ENCODE measurements around the gene CEMIP2.
A peak's percentile ranks its signal among the peaks of the same experiment; 100 is the strongest.
"Not testable (repeated sequence)": the region's sequence is repeated elsewhere in the genome, so short reads cannot be mapped to it uniquely, and the experiment has no call there.

CEMIP2 gene

GRCh38 chr9:71768388-71769174, at the start of gene CEMIP2:
TSS of gene CEMIP2 (minus strand) at chr9:71768513. CDS start at chr9:71750373, 18,140 bp downstream.
- DNase-seq (ENCODE audit: low spot score) = peak; percentile 91

- no peak for DNase-seq (ENCODE audit: low spot score)
Measured at GRCh38 chr9:71816916-71817451, 48.7 kb upstream of the CEMIP2 start.

GRCh38 chr9:71814815-71815214, 46.5 kb upstream of the CEMIP2 start:
- DNase-seq (ENCODE audit: low spot score) = no peak

DNA sequence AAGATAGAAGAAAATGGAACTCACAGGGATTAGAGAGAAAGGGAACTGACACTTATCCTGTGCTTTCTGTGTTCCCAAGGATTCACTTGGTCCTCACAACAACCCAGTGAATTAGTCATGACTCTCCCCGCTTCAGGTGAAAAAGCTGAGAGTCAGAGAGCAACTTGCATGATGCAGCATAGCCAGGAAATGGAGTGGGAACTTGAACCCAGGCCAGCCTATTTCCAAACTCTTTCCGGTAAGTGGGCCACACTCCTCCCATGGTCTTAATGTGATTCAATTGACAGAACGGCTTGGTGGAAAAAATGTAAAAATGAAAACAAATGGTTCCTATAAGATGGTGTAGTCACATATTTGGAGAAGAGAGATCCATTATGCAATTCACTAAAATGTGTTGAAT, 45.9 kb upstream of the CEMIP2 start:
- DNase-seq (ENCODE audit: low spot score) = no peak

- DNase-seq (ENCODE audit: low spot score) = peak; percentile 43
Measured at GRCh38 chr9:71812385-71812784, 44.1 kb upstream of the CEMIP2 start.

DNA sequence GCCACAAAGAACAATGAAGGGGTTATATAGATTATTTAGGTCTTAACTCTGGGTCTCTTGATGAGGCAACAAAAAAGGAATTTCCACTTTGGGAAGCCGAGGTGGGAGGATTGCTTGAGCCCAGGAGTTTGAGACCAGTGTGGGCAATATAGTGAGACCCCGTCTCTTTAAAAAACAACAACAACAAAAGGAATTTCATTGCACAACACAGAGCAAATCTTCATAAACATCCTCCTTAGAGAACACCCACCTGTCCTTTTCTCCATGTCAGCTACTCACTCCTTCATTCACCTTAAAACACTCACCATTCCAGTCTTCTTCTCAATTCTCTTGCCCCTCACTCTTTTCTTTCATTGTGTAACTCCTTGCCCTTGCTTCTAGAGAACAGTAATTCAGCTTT, 39.8 kb upstream of the CEMIP2 start:
- DNase-seq (ENCODE audit: low spot score) = no peak

DNA sequence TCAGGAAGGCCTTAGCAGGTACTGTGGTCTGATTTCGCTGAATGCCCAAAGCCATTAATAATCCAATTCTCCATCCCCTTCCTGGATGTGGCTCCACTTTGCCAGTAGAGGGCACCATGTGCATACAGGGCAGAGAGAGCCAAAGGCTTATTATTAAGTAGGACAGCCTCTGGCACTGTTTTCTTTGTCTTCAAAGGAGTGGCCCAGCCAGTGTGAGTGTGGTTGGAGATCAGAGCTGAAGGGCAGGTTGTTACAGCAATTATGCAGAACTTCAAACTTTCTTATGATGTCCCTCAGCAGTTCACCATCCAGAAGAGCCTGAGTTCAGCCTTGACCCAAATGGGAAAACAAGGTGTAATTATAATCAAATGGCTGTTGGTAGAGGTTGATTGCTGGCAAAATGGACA, 38.6 kb upstream of the CEMIP2 start:
- DNase-seq (ENCODE audit: low spot score) = peak; percentile 82

DNA sequence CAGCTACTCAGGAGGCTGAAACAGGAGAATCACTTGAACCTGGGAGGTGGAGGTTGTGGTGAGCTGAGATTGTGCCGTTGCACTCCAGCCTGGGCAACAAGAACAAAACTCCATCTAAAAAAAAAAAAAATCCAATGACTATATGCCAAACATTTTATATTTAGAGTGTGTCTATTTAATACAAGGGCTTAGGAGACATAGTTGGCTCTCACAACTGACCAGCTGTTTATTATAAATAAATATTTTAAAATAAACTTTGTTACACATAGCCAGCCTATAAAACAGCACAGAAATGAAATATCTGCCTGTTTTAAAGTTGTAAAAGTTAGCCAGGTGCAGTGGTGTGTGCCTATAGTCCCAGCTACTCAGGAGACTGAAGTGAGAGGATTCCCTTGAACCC, 36.8 kb upstream of the CEMIP2 start:
- DNase-seq (ENCODE audit: low spot score) = not testable (repeated sequence)

DNA sequence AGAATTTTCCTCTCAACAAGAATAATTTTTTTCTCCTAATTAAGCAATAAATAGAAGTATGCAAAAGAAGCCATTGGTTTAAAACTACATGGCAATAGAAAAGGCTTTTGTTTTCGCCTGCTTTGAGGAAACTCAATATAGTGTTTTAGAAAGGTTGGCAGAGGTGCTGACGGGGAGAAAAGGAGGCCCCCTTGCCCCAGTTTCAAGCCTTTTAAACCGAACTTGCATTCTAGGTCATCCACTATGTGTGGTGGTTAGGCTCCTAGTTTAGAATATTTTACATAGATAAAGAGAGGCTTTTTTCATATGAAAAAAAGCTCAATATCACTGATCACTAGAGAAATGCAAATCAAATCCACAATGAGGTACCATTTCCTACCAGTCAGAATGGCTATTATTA, 33.5 kb upstream of the CEMIP2 start:
- DNase-seq (ENCODE audit: low spot score) = no peak

DNA sequence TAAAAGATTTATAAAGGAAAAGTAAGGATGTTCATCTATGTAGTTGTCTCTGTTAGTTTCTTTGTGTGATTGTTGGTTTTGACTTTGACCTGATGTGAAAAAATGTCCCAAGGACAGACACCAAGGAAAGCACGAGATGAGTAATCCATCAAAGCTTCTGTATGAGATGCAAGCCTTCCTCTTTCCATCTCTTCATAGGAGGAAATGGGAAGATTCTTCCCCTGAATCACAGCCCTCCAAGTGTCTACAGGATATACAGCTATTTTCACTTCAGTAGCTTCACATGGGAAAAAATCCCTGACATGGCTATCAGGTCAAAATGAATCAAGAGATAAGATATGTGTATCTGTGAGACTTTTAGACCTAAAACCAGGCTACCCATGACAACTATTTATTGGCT, 29.0 kb upstream of the CEMIP2 start:
- no peak for DNase-seq (ENCODE audit: low spot score)

DNA sequence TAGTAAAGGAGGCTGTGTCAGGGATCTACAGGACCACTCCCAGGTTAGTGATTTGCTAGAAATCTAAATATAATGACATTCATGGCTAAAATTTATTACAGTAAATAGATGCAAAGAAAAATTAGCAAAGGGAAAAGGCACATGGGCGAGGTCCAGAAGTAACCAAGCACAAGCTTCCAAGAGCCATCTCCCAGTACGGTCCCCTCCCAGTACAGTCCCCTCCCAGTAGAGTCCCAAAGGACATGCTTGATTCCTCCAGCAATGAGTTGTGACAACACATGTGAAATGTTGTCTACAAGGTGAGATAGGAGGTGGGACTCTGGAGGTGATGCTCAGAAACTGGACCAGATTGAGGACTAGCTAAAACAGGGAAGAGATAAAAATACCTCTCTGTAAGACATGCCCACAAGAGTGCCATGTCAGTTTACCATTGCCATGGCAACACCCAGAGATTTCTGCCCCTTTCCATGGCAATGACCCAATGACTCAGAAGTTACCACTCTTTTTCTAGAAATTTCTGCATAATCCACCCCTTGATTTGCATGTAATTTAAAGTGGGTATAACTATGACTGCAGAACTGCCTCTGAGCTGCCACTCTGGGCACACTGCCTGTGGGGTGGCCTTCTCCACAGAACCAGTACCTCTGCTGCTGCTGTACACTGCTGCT, 27.9 kb upstream of the CEMIP2 start:
- no peak for DNase-seq (ENCODE audit: low spot score)

DNA sequence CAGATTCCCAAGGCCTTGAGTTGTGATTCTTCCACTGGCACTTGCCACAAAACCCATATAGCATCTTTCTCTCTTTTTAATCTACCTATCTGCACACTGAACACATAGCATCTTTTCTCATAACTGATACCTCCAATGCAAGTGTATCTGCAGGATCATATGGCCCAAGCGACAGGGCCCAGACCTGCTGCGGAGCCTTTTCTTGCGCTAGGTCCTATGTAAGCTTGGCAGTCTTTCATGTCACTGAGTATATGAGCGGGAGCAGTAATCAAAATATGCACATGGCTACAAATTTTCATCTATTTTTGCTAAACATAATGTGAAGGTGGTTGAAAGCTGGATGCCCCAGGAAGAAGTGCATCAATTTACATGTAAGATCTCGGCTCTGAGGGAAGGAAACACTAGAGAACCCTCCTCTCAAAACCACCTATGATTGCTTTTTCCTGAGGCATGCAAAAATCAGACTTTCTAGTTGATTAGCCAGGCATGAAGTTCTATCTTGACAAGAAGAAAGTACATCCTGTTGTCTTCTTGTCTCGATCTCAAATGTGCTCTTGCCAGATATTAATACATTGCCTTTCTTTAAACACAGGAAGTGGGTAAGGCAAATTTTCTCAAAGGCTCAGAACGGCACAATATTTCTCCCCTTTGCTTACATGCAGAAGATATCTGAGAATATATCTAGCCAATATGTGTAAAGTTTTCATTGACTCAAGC, 26.9 kb upstream of the CEMIP2 start:
- DNase-seq (ENCODE audit: low spot score) = no peak

GRCh38 chr9:71793386-71794105, 25.2 kb upstream of the CEMIP2 start:
- DNase-seq (ENCODE audit: low spot score) = no peak

DNA sequence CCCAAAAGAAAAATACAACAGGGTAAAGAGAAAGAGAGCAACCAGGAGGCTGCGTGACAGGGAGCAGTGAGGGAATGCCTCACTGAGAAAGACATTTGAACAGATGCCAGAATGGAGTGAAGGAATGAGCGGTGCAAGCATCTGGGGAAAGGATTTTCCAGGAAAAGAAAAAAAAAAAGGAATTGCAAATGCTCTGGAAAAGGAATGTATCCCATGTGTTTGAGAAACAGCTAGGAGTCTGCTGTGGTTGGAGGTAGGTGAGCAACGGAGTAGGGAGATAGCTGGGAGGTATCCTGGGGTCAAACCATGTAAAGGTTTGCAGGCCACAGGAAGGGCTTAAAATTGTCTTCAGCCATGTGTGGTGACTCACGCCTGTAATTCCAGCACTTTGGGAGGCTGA, 23.6 kb upstream of the CEMIP2 start:
- DNase-seq (ENCODE audit: low spot score) = no peak

DNA sequence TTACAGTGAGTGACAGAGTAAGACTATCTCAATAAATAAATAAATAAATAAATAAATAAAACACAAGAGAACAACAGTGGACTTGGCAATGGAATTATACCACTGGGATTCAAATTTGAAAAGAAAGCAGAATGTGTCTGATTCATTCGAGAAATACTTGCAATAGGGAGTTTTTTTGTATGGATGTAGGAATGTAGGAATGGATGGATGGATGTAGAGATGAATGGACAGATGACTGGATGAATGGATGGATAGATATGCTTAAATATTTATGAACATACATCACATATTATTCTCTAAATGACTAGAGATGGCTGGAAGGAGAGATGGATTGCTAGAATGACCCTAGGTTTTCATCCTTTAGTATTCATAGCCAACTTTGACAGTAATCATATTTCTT, 22.0 kb upstream of the CEMIP2 start:
- no peak for DNase-seq (ENCODE audit: low spot score)

- no peak for DNase-seq (ENCODE audit: low spot score)
Measured at GRCh38 chr9:71783120-71783523, 14.8 kb upstream of the CEMIP2 start.

- DNase-seq (ENCODE audit: low spot score) = no peak
Measured at GRCh38 chr9:71781391-71781790, 13.1 kb upstream of the CEMIP2 start.

DNA sequence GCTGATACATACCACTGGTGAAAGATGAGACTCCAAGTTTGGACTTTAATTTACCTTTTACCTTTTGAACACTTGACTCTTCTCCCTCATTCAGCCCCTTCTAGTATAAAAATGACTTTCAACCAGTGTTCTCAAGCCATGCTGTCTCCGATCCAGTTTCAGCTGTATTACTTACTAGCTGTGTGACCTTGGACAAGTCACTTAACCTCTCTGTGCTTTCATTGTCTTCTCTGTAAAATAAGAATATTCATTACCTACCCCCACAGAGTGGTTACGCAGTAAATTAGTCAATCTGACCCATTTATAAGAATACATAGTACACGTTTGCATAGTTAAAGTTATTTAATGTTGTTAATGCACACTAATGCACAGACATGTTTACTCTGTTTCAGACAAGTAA, 12.6 kb upstream of the CEMIP2 start:
- no peak for DNase-seq (ENCODE audit: low spot score)

- no peak for DNase-seq (ENCODE audit: low spot score)
Measured at GRCh38 chr9:71778085-71778484, 9.8 kb upstream of the CEMIP2 start.

DNA sequence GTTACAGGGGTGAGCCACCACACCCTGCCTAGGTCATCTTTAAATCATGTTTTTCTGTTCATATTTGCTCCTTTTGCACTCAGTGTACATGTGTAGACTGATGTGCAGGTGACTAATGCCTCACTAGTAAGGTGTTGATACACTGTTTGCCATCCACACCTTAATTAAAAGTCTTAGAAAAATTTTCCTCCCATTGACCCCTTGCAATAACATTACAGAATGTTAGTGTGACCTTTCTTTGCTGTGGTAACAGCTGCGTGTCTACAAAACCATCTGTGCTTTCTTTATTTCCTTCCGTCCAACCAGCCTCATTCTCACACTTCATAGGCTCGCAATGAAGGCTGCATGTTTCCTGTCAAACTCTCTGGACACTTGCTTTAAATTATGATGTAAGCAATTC, 6.6 kb upstream of the CEMIP2 start:
- DNase-seq (ENCODE audit: low spot score) = no peak

- DNase-seq (ENCODE audit: low spot score) = no peak
Measured at GRCh38 chr9:71772726-71773125, 4.4 kb upstream of the CEMIP2 start.

DNA sequence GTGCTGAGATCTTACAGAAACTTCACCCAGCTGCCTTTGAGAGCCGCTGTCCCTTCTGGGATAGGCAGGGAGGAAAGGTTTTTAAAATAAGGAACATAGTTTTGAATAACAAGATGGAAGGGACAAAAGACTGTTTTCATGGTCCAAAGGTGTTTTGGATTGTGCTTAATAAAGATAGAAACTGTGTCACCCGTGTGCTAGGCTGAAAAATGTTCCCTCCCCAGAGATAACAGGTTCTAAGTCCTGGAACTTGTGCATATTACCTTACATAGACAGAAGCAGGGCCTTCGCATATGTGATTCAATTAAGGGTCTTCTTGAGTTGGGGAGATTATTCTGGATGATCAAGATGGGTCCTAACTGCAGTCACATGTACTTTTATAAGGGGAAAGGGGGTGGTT, 1.9 kb upstream of the CEMIP2 start:
- DNase-seq (ENCODE audit: low spot score) = no peak

Measured in D341Med (cell line).